HepG2 (cell line): ENCODE data around the gene DPAGT1. TPM values are rescaled to one million over a fixed set of nuclear protein-coding genes. Genes with fewer than 3 reads are reported as not detected.

Experiments used
- CEBPG ChIP-seq: IDR thresholded peaks from 2 replicates; pipeline ENCODE4 v1.6.1; 2016
- DNMT1 ChIP-seq: sonication (generic); formaldehyde crosslinking; IDR thresholded peaks from 2 replicates; pipeline ENCODE4 v1.5.1; 2020; ENCODE audit warnings: mild to moderate bottlenecking, missing genetic modification reagents
- HOXA7 ChIP-seq: sonication (generic); formaldehyde crosslinking; IDR thresholded peaks from 2 replicates; pipeline ENCODE4 v1.8.1; 2022; ENCODE audit warnings: mild to moderate bottlenecking, missing genetic modification reagents, moderate library complexity
- KAT7 ChIP-seq: IDR thresholded peaks from 2 replicates; pipeline ENCODE4 v1.6.1; 2018; ENCODE audit warnings: borderline replicate concordance, missing compliant biosample characterization
- MED1 ChIP-seq: sonication (generic); formaldehyde crosslinking; IDR thresholded peaks from 2 replicates; pipeline ENCODE4 v1.4.0; 2020; ENCODE audit warnings: missing genetic modification reagents
- MED13 ChIP-seq: sonication (generic); formaldehyde crosslinking; IDR thresholded peaks from 2 replicates; pipeline ENCODE4 v1.5.0; 2020; ENCODE audit warnings: missing genetic modification reagents
- NAIF1 ChIP-seq: sonication (generic); formaldehyde crosslinking; IDR thresholded peaks from 2 replicates; pipeline ENCODE4 v1.5.0; 2020; ENCODE audit warnings: mild to moderate bottlenecking, missing genetic modification reagents, borderline replicate concordance
- PRDM10 ChIP-seq: sonication (generic); formaldehyde crosslinking; IDR thresholded peaks from 2 replicates; pipeline ENCODE4 v1.4.0; 2020; ENCODE audit warnings: low read depth, missing genetic modification reagents
- RAD21 ChIP-seq: fragments of 450-650 bp; formaldehyde crosslinking; IDR thresholded peaks from 2 replicates; pipeline ENCODE4 v1.5.0; 2020; ENCODE audit warnings: mild to moderate bottlenecking
- REST ChIP-seq, 2 experiments: IDR thresholded peaks; 2 replicates each; pipeline ENCODE4 v1.6.1; 2011 to 2012; ENCODE audit warnings: low read length in 2 of 2, borderline replicate concordance in 1 of 2, low read depth in 1 of 2, mild to moderate bottlenecking in 1 of 2, moderate library complexity in 1 of 2
- SRSF4 ChIP-seq: fragments of 200-400 bp; formaldehyde crosslinking; IDR thresholded peaks from one replicate; pipeline ENCODE4 v1.6.1; 2018; ENCODE audit warnings: mild to moderate bottlenecking, low read depth, low read length, moderate library complexity; ENCODE audit not compliant: poor library complexity, severe bottlenecking
- THAP11 ChIP-seq: IDR thresholded peaks from 2 replicates; pipeline ENCODE4 v1.6.1; 2016; ENCODE audit warnings: missing biosample characterization, missing genetic modification reagents
- U2AF1 ChIP-seq: fragments of 200-400 bp; formaldehyde crosslinking; optimal IDR thresholded peaks from 2 replicates; pipeline ENCODE3; 2017; ENCODE audit warnings: mild to moderate bottlenecking, low read depth, low read length
- ZNF121 ChIP-seq: sonication (generic); formaldehyde crosslinking; IDR thresholded peaks from 2 replicates; pipeline ENCODE4 v1.5.0; 2020; ENCODE audit warnings: mild to moderate bottlenecking, missing genetic modification reagents
- ZNF138 ChIP-seq: sonication (generic); formaldehyde crosslinking; IDR thresholded peaks from 2 replicates; pipeline ENCODE4 v1.5.0; 2020; ENCODE audit warnings: mild to moderate bottlenecking, low read depth, missing genetic modification reagents
- ZNF496 ChIP-seq: sonication (generic); formaldehyde crosslinking; IDR thresholded peaks from 2 replicates; pipeline ENCODE4 v1.8.1; 2023; ENCODE audit warnings: mild to moderate bottlenecking, moderate library complexity, missing genetic modification reagents; ENCODE audit not compliant: insufficient replicate concordance
- ZNF556 ChIP-seq: sonication (generic); formaldehyde crosslinking; IDR thresholded peaks from 2 replicates; pipeline ENCODE4 v1.4.0; 2020; ENCODE audit warnings: mild to moderate bottlenecking, missing genetic modification reagents, borderline replicate concordance
- ZNF598 ChIP-seq: sonication (generic); formaldehyde crosslinking; IDR thresholded peaks from 2 replicates; pipeline ENCODE4 v1.5.1; 2020; ENCODE audit warnings: mild to moderate bottlenecking, missing genetic modification reagents, borderline replicate concordance
- ZNF724P ChIP-seq: sonication (generic); formaldehyde crosslinking; IDR thresholded peaks from 2 replicates; pipeline ENCODE4 v1.8.0; 2022; ENCODE audit warnings: missing genetic modification reagents, borderline replicate concordance
- ZNF850 ChIP-seq: sonication (generic); formaldehyde crosslinking; conservative IDR thresholded peaks from 2 replicates; pipeline ENCODE4 v1.9.0; 2021; ENCODE audit warnings: mild to moderate bottlenecking, missing genetic modification reagents
- polyA plus RNA-seq, 8 experiments: library from polyadenylated mRNA; depleted of rRNA in 3 of 8; stranded (reverse) in 7 of 8; unstranded in 1 of 8; fragments of >200 nt; fragmentation: Illumina TruSeq in 4 of 8; extraction: Trizol in 4 of 8; gene quantifications; 2 replicates each; pipeline versions ENCODE4 v1.2.1 to v1.2.3, GENCODE V29; 2011 to 2016; ENCODE audit warnings: low read depth in 4 of 8, missing spikeins in 1 of 8, mixed read lengths in 1 of 8; ENCODE audit not compliant: insufficient read depth in 1 of 8
- total RNA-seq, 5 experiments: library from RNA; depleted of rRNA; stranded (reverse); fragments of >200 nt; fragmentation: Illumina TruSeq; extraction: Trizol; gene quantifications; 2 replicates each; pipeline ENCODE4 v1.2.3, GENCODE V29; 2016; ENCODE audit warnings: low read depth in 1 of 5
- TF ChIP-seq, protein P1 (sequence below): sonication (generic); formaldehyde crosslinking; IDR thresholded peaks from 2 replicates; pipeline ENCODE4 v1.5.1; 2020; ENCODE audit warnings: missing genetic modification reagents, mild to moderate bottlenecking, borderline replicate concordance

The DPAGT1 gene
- total and polyA plus RNA-seq, 2 of the 13 experiments (the other 11 are each of a cell fraction or from before 2014, with no cell fraction given) = 37.6 to 70.7 TPM

GRCh38 chr11:119057000-119057769, 44.5 kb downstream of the DPAGT1 start, which contains the start of gene HYOU1 (continued):
- TF ChIP-seq ZNF598 = no peak
- peak; percentile 43; the same call in 1 of the 2 replicates for TF ChIP-seq MED1 (CRISPR knock-in tag)
- 0 out of 2 replicates have a peak, but pooled peaks have one; percentile 9 for TF ChIP-seq PRDM10 (CRISPR knock-in tag)
- peak; percentile 50 for TF ChIP-seq U2AF1
- no peak for TF ChIP-seq SRSF4
- no peak for TF ChIP-seq ZNF724P
- no peak for TF ChIP-seq MED13 (CRISPR knock-in tag)
- TF ChIP-seq, protein P1, sequence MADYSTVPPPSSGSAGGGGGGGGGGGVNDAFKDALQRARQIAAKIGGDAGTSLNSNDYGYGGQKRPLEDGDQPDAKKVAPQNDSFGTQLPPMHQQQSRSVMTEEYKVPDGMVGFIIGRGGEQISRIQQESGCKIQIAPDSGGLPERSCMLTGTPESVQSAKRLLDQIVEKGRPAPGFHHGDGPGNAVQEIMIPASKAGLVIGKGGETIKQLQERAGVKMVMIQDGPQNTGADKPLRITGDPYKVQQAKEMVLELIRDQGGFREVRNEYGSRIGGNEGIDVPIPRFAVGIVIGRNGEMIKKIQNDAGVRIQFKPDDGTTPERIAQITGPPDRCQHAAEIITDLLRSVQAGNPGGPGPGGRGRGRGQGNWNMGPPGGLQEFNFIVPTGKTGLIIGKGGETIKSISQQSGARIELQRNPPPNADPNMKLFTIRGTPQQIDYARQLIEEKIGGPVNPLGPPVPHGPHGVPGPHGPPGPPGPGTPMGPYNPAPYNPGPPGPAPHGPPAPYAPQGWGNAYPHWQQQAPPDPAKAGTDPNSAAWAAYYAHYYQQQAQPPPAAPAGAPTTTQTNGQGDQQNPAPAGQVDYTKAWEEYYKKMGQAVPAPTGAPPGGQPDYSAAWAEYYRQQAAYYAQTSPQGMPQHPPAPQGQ = no peak
- TF ChIP-seq REST (IDR thresholded peaks at IDR 0.05; ENCODE audit: borderline replicate concordance in 1 of 2, low read depth in 1 of 2, low read length in 2 of 2) = peak in 1 of 2 experiments; percentile 33; a peak in 1 of 4 replicates
- TF ChIP-seq ZNF138 (CRISPR knock-in tag) = no peak
- TF ChIP-seq NAIF1 (CRISPR knock-in tag) = no peak
- TF ChIP-seq RAD21 (CRISPR knock-in tag) = peak; percentile 55
- no peak for TF ChIP-seq ZNF556 (CRISPR knock-in tag)
- TF ChIP-seq ZNF850 = no peak
- no peak for TF ChIP-seq ZNF496
- TF ChIP-seq ZNF121 = no peak
- 0 out of 2 replicates have a peak, but pooled peaks have one; percentile 13 for TF ChIP-seq CEBPG (CRISPR knock-in tag)
- peak; percentile 74 for TF ChIP-seq THAP11 (CRISPR knock-in tag)
- no peak for TF ChIP-seq KAT7
- TF ChIP-seq HOXA7 (CRISPR knock-in tag) = no peak
- TF ChIP-seq DNMT1 = no peak
